ENCODE measurements around the gene BMPR1B.
A peak's percentile ranks its signal among the peaks of the same experiment; 100 is the strongest.

The BMPR1B gene

DNA sequence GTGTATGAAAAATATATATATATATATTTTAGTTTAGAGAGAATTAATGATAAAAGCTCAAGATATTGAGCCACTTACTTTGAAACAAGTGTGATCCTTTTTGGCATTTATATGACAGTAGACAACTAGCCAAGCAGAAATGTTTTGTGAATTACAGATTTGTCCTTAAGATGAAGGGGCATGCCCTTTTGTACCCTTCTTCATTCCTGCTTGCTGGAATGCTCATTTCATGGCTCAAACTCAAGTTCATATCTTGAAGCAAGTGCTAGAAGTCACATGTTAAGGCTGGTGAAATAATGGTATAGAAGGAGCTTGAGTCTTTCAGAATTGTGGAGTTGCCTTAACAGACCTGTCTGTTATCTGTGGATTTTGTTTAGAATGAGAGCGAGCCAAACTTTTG lies 203.0 kb downstream of the BMPR1B start:
- DNase-seq (ENCODE audit: low read depth) = no peak

DNA sequence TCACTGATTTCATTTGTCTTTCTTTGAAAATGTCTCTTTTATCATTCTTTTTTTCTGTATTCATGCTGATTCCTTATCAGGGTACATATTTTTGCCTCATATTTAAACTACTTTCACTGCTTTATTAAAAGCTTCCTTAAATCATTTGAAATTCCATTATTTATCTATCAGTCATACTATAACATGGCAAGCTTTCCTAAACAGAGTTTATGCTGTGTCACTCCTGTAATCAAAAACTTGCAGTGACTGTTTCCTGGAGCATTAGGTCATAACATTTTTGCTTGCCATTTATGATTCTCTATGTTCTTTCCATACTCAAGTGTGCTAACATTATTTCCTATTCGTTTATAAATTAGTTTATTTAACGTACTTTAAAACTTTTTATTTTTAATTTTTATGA lies 203.7 kb downstream of the BMPR1B start:
- DNase-seq (ENCODE audit: low read depth) = peak; percentile 33

DNA sequence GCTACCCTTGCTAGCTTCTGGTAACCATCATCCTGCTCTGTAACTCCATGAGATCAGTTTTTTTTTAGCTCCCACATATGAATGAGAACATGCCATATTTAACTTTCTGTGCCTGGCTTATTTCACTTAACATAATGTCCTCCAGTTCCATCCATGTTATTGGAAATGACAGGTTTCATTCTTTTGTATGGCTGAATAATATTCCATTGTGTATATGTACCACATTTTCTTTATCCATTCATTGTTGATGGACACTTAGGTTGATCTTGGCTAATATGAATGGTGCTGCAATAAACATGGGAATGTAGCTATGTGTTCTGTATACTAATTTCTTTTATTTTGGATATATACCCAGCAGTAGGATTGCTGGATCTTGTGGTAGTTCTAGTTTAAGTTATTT lies 204.7 kb downstream of the BMPR1B start:
- DNase-seq (ENCODE audit: low read depth) = no peak

DNA sequence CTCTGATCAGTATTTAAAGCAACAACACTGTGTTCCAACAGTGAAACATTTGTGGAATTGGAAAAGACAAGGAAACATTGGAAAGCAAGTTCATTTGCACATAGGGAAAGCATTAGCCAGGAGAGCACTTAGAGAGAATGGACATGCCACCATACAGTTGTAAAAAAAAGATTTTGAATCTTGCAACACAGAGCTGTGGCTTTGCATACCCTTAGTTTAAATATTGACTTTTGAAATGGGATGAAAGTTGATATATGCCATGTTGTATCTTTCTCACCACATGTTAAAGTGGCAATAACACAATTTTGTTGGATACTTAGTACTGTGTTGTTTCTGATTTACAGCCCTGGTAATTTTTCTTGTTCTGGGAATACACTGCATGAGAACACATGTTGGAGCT lies 208.1 kb downstream of the BMPR1B start:
- no peak for DNase-seq (ENCODE audit: low read depth)

DNA sequence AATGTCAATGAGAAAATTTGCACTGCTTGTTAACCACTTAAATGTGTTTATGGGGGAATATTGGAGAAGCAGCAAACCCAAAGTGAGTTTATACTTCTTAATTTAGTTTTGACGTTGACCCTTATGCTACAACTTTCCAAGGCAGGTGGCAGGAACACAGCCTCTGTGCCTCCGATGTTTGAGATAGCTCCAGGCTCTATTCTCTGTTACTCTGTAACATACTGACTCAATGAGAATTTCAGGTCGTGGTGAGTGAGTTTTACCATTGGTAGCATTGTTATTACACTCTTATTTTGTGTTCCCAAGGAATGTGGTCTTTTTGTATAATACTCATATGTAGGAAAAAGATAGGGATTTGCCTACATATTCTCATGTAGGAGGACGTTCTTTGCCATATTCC lies 210.7 kb downstream of the BMPR1B start:
- no peak for DNase-seq (ENCODE audit: low read depth)

DNA sequence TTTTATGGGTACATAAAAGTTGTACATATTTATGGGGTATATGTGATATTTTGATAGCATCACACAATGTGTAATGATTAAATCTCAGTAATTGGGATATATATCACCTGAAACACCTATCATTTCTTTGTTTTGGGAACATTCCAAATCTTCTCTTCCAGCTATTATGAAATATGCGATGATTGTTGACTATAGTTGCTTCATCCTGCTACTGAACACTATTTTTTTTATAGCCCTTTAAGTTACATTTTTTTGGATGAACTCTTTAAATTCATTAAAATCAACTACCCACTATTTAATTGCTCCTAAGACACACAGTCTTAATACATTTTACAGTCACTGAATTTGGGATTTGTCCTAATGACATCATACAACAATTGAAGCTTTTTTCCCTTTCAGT lies 212.9 kb downstream of the BMPR1B start:
- no peak for DNase-seq (ENCODE audit: low read depth)

DNA sequence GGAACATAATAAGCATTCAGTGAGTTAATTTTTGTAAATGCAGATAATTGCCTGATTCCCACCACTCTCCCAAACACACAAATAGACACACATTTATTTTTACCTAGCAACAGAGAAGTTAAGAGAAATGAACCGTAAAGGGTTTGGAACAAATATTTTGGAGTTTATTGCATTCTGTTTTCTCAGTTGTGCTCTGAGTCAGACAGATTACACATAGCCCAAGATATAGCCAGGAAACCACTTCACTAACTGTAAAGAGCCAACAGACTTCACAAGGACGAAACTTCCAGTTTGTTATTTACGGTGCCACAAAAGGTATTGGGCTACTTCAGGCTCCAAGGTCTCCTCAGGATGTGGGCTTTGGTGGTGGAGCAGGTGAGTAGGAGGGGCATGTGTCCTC lies 217.0 kb downstream of the BMPR1B start:
- peak; percentile 64 for DNase-seq (ENCODE audit: low read depth)

DNA sequence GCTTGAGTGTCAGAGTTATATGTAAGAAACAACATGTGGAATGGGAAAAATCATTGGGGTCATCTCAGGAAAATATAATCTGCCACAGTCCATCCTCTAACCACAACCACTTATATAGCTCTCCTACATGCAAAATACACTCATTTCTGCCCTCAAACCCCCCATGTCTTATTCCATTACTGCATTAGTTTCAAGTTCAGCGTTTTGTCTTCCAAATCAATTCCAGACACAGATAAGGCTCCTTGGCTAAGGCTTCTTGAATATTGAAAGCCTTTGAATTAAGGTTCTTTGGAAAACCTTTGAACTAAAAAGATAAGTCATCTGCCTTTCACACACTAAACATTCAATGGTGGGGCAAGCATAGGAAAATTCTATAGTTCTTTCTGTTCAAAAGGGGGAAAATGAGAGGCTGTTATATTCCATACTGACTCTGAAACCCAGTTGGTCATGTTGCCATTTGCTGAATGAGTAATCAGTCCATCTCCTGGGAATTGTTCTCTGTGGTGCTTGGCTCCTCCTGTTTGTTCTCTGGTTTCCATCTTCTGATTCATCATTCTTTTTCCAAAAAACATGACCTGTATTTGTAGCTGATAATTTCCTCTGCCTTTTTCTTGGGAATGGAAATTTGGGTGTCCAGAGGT lies 218.7 kb downstream of the BMPR1B start:
- peak; percentile 60 for DNase-seq (ENCODE audit: low read depth)

DNA sequence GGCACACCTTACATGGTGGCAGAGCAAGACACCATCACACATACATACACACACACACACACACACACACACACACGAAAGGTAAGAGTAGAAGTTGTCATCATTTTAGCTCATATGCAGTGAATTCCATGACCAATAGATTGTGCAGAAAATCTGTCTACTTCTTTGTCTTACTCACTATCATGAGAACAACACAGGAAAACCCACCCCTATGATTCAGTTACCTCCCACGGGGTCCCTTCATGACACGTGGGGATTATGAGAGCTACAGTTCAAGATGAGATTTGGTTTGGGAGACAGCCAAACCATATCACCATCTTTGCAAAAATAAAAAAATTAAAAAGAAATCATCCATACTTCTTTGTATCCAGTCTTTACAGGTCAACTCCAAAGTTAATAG lies 221.1 kb downstream of the BMPR1B start:
- peak; percentile 52 for DNase-seq (ENCODE audit: low read depth)

DNA sequence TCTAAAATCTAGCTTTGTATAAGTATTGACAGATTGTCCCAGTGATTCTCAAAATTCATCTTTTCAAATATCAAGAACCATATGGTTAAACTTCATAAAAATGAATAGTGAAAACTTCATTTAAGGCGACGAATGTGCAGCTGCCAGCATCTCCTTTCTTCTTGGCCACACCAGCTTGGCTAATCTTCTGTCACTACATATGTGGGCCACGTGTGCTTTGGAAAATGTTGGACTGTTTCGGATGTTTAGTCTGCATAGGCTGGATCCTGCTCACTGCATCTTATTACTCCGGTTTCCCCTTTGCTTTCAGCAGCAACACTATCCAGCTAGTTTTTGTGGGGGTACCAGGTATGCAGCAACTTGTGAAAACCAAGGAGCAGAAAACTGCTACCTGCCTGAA lies 221.9 kb downstream of the BMPR1B start:
- no peak for DNase-seq (ENCODE audit: low read depth)

DNA sequence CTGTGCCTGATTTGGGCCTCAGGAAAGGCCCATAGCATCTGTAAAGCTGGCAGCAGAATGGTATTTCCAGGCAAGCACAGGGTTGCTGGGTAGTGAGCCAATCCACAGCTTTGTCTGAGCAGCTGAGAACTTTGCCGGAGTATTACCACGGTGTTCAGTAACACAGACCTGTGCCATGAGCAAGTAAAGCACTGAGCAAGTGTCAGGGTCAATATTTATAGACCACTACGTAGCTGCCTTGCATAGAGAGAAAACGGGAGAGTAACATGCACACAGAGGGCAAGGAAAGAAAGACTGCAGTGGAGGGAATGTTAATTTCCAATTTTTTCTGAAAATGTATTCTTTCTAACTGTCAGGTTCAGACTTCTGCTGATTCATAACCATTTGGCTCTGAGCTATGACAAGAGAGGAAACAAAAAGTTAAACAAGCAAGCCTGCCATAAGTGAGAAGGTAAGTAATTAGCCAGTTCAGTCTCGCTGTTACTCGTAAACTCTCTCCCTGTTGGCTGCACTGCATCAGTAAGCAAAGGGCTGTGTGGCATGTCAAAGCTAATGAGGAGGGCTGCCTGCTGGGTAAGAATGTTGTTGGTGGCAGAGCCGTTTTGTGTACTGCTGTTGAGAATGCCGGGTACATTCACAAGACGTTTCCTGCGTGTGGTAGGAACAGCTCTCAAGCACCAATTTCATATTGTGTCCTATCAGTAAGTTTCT lies 238.1 kb downstream of the BMPR1B start:
- DNase-seq (ENCODE audit: low read depth) = peak; percentile 34

DNA sequence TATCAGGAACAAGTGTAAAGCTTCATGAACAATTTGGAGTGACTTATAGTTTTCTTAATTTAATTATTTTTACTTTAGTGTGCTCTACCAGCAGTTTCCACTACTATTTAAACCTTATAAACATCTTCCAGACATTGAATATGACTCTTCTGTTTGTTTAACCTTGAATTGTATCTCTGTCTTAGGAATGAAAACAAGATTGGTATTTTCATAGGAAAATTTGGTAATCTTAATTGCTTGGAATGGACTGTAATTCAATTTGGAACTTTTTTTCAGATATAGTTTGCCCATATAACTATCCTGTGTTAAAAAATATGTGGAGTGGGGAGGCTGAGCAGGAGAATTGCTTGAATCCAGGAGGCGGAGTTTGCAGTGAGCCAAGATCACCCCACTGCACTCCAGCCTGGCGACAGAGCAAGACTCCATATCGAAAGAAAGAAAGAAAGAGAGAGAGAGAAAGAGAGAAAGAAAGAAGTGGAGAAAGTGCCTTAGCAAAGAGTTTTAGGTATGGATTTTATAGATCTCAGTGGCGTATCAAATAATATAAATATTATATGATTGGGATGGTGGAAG lies 242.4 kb downstream of the BMPR1B start:
- peak; percentile 3 for DNase-seq (ENCODE audit: low read depth)

DNA sequence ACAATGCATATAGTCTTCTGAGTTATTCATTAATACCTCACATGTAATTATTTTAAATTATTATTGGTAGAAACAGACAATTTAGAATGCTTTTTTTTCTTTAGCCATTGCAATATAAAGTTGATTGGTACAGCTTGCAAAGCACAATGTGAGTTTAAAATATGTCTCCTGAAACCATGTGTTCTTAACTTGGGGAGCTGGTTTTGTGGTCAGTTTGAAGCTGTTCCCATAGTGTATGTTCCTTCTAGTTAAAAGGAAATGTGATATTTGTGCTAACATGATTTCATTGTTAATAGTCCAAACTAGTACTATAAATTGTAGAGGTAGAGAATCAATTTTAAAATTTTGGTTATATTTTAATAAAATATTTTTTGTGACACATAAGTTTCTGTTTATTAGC lies 247.2 kb downstream of the BMPR1B start:
- DNase-seq (ENCODE audit: low read depth) = no peak

DNA sequence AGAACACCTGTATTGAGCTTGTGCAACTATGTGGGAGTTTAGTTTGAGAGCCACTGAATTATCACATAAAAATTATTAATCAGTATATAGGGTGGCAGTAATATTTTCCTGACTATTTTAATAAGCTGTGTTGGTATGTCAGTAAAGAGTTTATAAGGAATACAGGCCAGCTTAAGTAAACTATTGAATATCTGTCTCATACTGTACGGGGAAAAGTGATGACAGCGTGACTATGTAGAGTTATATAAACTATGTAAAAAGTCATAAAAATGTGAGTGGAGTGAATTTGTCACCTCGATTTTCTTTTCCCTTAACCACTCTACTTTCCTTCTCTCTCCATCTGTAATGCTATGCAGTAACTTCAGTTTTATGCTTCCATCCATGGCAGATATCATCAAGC lies 250.2 kb downstream of the BMPR1B start:
- DNase-seq (ENCODE audit: low read depth) = no peak

DNA sequence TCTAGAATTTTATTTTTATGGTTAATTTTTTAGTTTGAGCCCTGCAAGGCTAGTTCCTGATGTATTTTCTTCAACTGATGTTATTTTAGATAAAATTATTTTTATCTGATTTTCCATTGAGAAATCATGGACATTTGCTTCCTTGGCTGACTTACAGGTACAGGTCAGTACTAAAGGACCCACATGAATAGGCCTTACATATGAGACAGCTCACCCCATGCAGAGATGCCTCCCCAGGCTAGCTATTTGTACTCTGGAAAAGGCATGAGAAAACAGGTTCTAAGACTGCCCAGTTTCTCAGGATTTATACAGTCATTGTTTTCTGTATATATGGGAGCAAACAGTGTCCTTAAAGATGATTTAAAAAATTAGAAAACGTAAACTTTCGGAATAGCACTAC lies 255.5 kb downstream of the BMPR1B start:
- DNase-seq (ENCODE audit: low read depth) = no peak

DNA sequence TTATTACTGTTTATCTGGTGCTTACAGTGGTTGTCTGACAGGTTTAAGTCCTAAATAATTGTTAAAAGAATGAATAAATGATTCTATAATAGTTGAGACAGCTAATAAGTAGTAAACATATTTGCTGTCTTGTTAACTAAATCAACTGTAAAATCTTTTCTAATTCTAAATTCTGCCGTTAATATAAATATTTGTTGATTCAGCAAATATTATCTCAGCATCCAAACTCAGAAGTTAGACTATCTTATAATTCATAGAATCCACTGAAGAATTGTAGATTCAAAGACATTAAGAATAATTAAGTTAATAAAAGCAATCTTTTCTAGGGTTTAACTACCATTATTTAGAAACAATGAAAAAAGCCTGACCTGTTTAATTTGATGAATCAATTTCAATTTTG lies 256.3 kb downstream of the BMPR1B start:
- no peak for DNase-seq (ENCODE audit: low read depth)

DNA sequence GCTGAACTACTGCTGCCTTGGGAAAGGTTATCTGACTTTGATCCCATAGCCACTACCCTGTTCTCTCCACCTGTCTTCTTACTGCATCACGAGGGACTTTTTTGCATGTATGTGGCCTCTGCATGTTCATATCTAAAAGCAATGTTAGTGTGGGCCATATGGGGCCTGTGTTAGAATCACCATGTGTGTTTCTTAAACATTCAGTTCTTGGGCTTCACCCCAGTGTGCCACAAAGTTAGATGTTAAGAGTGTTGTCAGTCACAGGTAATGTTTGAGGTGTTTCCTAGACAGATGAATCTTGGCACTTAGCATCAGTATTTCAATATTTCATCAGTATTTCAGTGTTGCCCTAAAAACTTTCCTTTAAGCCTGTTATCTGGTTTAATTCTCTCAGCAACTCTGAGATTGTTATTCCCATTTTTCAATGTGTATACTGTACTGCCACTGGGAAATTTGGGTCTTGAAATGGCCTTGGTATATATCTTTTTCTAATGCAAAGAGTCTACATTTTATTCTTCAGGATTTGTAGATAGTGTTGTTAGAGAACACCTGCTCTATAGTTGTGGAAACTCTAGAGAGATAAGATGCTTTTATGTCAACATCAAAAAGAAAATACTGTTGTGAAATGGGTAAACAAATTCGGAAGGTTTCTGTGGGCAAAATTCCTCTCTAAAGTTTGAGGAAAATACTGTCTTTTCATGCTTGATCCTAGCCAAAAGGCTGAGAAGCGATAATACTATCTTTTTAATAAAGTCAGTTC lies 259.7 kb downstream of the BMPR1B start:
- DNase-seq (ENCODE audit: low read depth) = no peak

DNA sequence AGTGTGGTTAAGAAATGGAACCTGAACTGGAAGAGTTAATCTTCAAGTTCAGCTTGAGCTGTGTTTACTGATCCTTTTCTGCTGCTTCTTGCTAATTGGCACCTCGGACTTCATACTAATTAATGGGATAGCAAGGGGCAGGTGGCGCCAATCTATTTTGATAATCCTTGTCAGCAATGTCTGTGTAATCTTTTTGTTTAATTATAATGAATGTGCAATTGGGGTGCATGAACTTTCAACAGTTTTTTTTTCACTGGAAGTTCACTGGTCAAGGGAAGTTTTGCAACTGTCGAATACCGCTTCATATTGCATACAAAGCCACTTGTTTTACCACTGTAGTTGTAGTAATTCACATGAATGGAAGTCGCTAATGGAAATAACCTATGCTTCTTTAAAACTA lies 261.0 kb downstream of the BMPR1B start:
- no peak for DNase-seq (ENCODE audit: low read depth)

DNA sequence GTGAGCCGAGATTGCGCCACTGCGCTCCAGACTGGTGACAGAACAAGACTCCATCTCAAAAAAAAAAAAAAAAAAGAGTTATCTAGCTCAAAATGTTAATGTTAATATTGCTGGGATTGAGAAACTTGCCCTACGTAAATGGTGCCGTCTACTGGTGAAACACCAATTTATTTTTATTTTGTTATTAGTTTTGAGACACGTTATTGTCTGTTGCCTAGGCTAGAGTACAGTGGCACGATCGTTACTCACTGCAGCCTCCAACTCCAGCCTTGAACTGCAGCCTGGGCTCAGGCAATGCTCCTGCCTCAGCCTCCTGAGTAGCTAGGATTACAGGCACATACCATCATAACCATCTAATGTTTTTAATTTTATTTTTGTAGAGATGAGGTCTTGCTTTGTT lies 262.8 kb downstream of the BMPR1B start:
- no peak for DNase-seq (ENCODE audit: low read depth)

DNA sequence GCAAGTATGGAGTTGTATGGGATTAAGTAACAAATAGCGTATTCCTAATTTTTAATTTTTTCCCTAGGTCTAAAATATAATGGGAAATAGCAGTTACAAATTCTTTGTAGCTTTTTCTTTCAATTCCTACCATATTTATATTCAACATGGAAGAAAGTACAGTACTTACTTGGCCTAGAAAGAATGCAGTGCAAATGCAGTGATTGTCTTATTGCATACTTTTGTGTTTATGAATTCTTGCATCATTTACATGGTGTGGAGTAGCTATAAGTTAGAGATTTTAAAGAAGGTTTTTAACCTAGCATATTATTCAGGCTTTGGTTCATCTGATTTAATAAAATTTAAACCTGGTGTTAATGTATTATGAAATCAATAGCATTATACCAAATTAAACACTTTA lies 263.3 kb downstream of the BMPR1B start:
- no peak for DNase-seq (ENCODE audit: low read depth)

DNA sequence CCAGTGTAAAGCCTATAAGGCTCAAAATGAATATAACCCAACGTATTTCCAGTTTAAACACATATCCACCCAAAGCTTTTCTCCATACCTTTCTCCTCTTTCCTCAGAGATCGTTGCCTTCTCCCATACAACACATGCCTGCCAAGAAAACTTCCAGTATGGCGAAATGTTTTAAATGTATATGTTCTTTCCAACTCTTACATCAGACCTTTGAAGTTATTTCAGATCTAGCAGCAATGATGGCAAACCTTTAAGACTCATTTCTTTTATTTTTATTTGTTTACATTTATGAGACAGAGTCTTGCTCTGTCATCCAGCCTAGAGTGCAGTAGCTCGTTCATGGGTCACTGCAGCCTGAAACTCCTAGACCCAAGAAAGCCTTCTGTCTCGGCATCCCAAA lies 265.4 kb downstream of the BMPR1B start:
- DNase-seq (ENCODE audit: low read depth) = no peak

DNA sequence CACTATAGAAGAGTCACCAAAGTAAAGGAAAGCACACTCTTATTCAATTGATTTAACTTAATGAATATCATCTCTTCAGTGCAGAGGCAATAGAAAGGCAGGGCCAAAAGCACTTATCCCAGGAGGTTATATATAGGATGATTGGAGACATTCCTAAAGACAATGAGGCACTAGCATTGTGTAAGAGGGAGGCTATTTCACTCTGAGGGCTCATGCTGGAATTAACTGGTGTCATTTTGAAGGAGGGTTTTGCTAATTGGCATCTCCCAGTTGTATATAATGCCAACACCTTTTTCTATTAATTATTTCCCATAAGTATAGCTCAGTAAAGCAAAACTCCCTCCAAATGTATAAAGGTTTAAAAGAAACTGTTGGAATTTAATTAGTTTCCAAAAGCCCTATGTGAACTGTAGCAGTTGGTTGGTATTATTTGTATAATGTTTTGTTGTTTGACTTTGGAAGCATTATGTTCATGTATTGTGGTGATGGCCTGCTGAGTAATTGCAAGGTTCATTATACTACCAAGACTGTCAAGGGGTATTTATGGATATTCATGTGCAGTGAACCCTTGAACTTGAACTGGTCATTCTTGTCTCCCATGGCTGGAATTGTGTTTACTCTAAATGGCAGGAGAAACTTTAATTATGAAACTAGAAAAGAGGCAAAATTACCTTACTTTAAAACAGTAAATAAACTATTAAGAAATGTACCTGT lies 270.3 kb downstream of the BMPR1B start:
- DNase-seq (ENCODE audit: low read depth) = no peak
